Liver (tissue), 9 donors: Measurements from ENCODE around the gene USP9X. TPM values are rescaled to one million over a fixed set of nuclear protein-coding genes. Genes with fewer than 3 reads are reported as not detected.

Source experiments
- DNase-seq: peaks from one replicate; pipeline ENCODE4 v3.0.0-alpha.2; 2017; ENCODE audit warnings: low spot score
- H3K27ac ChIP-seq, 2 donors: one replicate each; pipeline ENCODE4 v1.7.0; 2013; ENCODE audit warnings: inconsistent platforms in 2 of 2, low read length in 2 of 2, control low read depth in 1 of 2, low read depth in 1 of 2, mild to moderate bottlenecking in 1 of 2
- H3K27me3 ChIP-seq, 4 donors: one replicate each; pipeline versions ENCODE4 v1.6.1 to v1.7.0; 2013; ENCODE audit warnings: low read length in 3 of 4, inconsistent platforms in 1 of 4, mild to moderate bottlenecking in 1 of 4, moderate library complexity in 1 of 4; ENCODE audit not compliant: control insufficient read depth in 4 of 4, insufficient read depth in 4 of 4
- H3K36me3 ChIP-seq, 4 donors: one replicate each; pipeline versions ENCODE4 v1.6.1 to v1.7.0; 2013; ENCODE audit warnings: low read length in 3 of 4, mild to moderate bottlenecking in 3 of 4, low read depth in 1 of 4, moderate library complexity in 1 of 4; ENCODE audit not compliant: control insufficient read depth in 4 of 4, insufficient read depth in 3 of 4
- H3K4me1 ChIP-seq, 4 donors: one replicate each; pipeline versions ENCODE4 v1.6.1 to v1.7.0; 2013; ENCODE audit warnings: low read length in 3 of 4, mild to moderate bottlenecking in 3 of 4, moderate library complexity in 1 of 4; ENCODE audit not compliant: control insufficient read depth in 4 of 4, insufficient read depth in 4 of 4
- H3K4me3 ChIP-seq, 3 donors: one replicate each; pipeline versions ENCODE4 v1.6.1 to v1.7.0; 2013; ENCODE audit warnings: low read length in 3 of 3, control low read depth in 1 of 3, low read depth in 1 of 3, mild to moderate bottlenecking in 1 of 3
- H3K9ac ChIP-seq, 2 donors: one replicate each; pipeline ENCODE4 v1.7.0; 2013; ENCODE audit warnings: low read length in 2 of 2, mild to moderate bottlenecking in 2 of 2, moderate library complexity in 2 of 2, control low read depth in 1 of 2, low read depth in 1 of 2
- H3K9me3 ChIP-seq, 4 donors: one replicate each; pipeline versions ENCODE4 v1.6.1 to v1.7.0; 2013; ENCODE audit warnings: low read length in 3 of 4; ENCODE audit not compliant: control insufficient read depth in 4 of 4
- ATF3 ChIP-seq: IDR thresholded peaks from 2 replicates; pipeline ENCODE4 v1.6.1; 2016; ENCODE audit warnings: antibody characterized with exemption
- CTCF ChIP-seq: fragments of 150-350 bp; IDR thresholded peaks from 2 replicates; pipeline ENCODE4 v1.5.1; 2017; ENCODE audit warnings: improper control_type of control experiment, low read depth, low read length; ENCODE audit not compliant: missing input control
- EGR1 ChIP-seq, 2 donors: IDR thresholded peaks; 2 replicates each; pipeline ENCODE4 v1.6.1; 2016 to 2018; ENCODE audit warnings: antibody characterized with exemption in 2 of 2, low read depth in 2 of 2
- FOXA1 ChIP-seq: IDR thresholded peaks from 2 replicates; pipeline ENCODE4 v1.6.1; 2016; ENCODE audit warnings: antibody characterized with exemption
- GABPA ChIP-seq, 2 donors: IDR thresholded peaks in 1 of 2; conservative IDR thresholded peaks in 1 of 2; 2 replicates each; pipeline ENCODE4 v1.6.1; 2016; ENCODE audit warnings: antibody characterized with exemption in 2 of 2, mild to moderate bottlenecking in 1 of 2, moderate library complexity in 1 of 2
- HNF4A ChIP-seq, 2 donors: conservative IDR thresholded peaks; 2 replicates each; pipeline ENCODE4 v1.6.1; 2016; ENCODE audit warnings: antibody characterized with exemption in 2 of 2, mild to moderate bottlenecking in 2 of 2
- HNF4G ChIP-seq: IDR thresholded peaks from 2 replicates; pipeline ENCODE4 v1.6.1; 2016; ENCODE audit warnings: antibody characterized with exemption
- MAX ChIP-seq: IDR thresholded peaks from 2 replicates; pipeline ENCODE4 v1.6.1; 2016; ENCODE audit warnings: antibody characterized with exemption
- NR2F2 ChIP-seq: IDR thresholded peaks from 2 replicates; pipeline ENCODE4 v1.6.1; 2016; ENCODE audit warnings: antibody characterized with exemption
- RAD21 ChIP-seq, 2 donors: IDR thresholded peaks; 2 replicates each; pipeline ENCODE4 v1.6.1; 2016; ENCODE audit warnings: antibody characterized with exemption in 2 of 2, mild to moderate bottlenecking in 2 of 2
- REST ChIP-seq: IDR thresholded peaks from 2 replicates; pipeline ENCODE4 v1.6.1; 2016; ENCODE audit warnings: antibody characterized with exemption, mild to moderate bottlenecking
- RXRA ChIP-seq, 2 donors: IDR thresholded peaks; 2 replicates each; pipeline ENCODE4 v1.6.1; 2017 to 2018; ENCODE audit warnings: antibody characterized with exemption in 2 of 2, mild to moderate bottlenecking in 1 of 2
- SP1 ChIP-seq: IDR thresholded peaks from 2 replicates; pipeline ENCODE4 v1.6.1; 2018; ENCODE audit warnings: antibody characterized with exemption, mild to moderate bottlenecking
- TAF1 ChIP-seq: conservative IDR thresholded peaks from 2 replicates; pipeline ENCODE4 v1.6.1; 2016; ENCODE audit warnings: antibody characterized with exemption, mild to moderate bottlenecking
- YY1 ChIP-seq: IDR thresholded peaks from 2 replicates; pipeline ENCODE4 v1.6.1; 2016; ENCODE audit warnings: antibody characterized with exemption, mild to moderate bottlenecking
- ZBTB33 ChIP-seq: IDR thresholded peaks from 2 replicates; pipeline ENCODE4 v1.6.1; 2016; ENCODE audit warnings: antibody characterized with exemption
- WGBS: extraction: QIAGEN DNeasy Blood & Tissue Kit; methylation state at CpG from one replicate; pipeline ENCODE4 v1.1.7; 2013; 5-methylcytosine and 5-hydroxymethylcytosine counted together
- polyA plus RNA-seq, 2 donors: library from polyadenylated mRNA; stranded (reverse) in 1 of 2; unstranded in 1 of 2; fragments of 200-250 nt in 1 of 2; fragments of >200 nt in 1 of 2; fragmentation: Nextera tagmentation in 1 of 2; extraction: Ambion mirVana in 1 of 2; gene quantifications; one replicate each; pipeline versions ENCODE4 v1.2.1 to v1.2.3, GENCODE V29; 2013 to 2015
- total RNA-seq, 2 donors: library from RNA; depleted of rRNA; stranded (reverse); fragments of >200 nt; gene quantifications; one replicate each; pipeline ENCODE4 v1.2.3, GENCODE V29; 2014
- donor health status: healthy.
- donor health status: healthy.
- donor health status: healthy.
- donor health status: healthy.
- donor health status: healthy.

Gene USP9X
- total and polyA plus RNA-seq, 4 donors = 13.4 to 117 (median 60.9) TPM

GRCh38 chrX:41198410-41198809, 113.2 kb downstream of the USP9X start:
- no peak overlapping the region for H3K4me3 ChIP-seq
- no peak for DNase-seq
- WGBS = 95% methylated on average over 1 of the region's 1 CpG
- no peaks in the 10 kb centered on the region for H3K4me1 ChIP-seq
- H3K9ac ChIP-seq = no peak overlapping the region
- H3K36me3 ChIP-seq = peaks cover 2 to 74% (median 44%) of the 10 kb centered on the region in 4 donors
- no peaks in the 10 kb centered on the region for H3K9me3 ChIP-seq
- H3K27ac ChIP-seq = no peak overlapping the region
- H3K27me3 ChIP-seq = no peaks in the 10 kb centered on the region
- TF ChIP-seq HNF4G (no peak), ZBTB33 (no peak), CTCF (no peak), RXRA (IDR thresholded peaks at IDR 0.05) (no peak), REST (no peak), RAD21 (IDR thresholded peaks at IDR 0.05) (no peak), SP1 (no peak), ATF3 (no peak), HNF4A (conservative IDR thresholded peaks at IDR 0.05) (no peak), FOXA1 (no peak), YY1 (no peak), NR2F2 (no peak), TAF1 (no peak), MAX (no peak)

GRCh38 chrX:41200785-41201184, 115.5 kb downstream of the USP9X start:
- H3K4me3 ChIP-seq = no peak overlapping the region
- H3K27me3 ChIP-seq = no peaks in the 10 kb centered on the region
- no peak overlapping the region for H3K9ac ChIP-seq
- H3K27ac ChIP-seq = no peak overlapping the region
- TF ChIP-seq SP1 = no peak
- TF ChIP-seq FOXA1 = no peak
- no peak for TF ChIP-seq HNF4A (conservative IDR thresholded peaks at IDR 0.05)
- TF ChIP-seq EGR1 (IDR thresholded peaks at IDR 0.05; ENCODE audit: low read depth in 2 of 2) = no peak
- no peak for TF ChIP-seq HNF4G
- TF ChIP-seq GABPA (IDR thresholded peaks at IDR 0.05 in 1 of 2, conservative IDR thresholded peaks at IDR 0.05 in 1 of 2) = no peak
- no peak for TF ChIP-seq RXRA (IDR thresholded peaks at IDR 0.05)
- no peak for TF ChIP-seq REST
- H3K9me3 ChIP-seq = peaks cover 0 to 4% (median 1%) of the 10 kb centered on the region in 4 donors
- 97% methylated on average over 7 of the region's 7 CpGs for WGBS
- no peaks in the 10 kb centered on the region for H3K4me1 ChIP-seq
- H3K36me3 ChIP-seq = peaks cover 3 to 81% (median 51%) of the 10 kb centered on the region in 4 donors
- no peak for DNase-seq
